ENCODE data around the gene GRHL3. TPM values are rescaled to one million over a fixed set of nuclear protein-coding genes. Genes with fewer than 3 reads are reported as not detected.

The GRHL3 gene
- total RNA-seq, 4 donors from 2014 or later = not detected

DNA sequence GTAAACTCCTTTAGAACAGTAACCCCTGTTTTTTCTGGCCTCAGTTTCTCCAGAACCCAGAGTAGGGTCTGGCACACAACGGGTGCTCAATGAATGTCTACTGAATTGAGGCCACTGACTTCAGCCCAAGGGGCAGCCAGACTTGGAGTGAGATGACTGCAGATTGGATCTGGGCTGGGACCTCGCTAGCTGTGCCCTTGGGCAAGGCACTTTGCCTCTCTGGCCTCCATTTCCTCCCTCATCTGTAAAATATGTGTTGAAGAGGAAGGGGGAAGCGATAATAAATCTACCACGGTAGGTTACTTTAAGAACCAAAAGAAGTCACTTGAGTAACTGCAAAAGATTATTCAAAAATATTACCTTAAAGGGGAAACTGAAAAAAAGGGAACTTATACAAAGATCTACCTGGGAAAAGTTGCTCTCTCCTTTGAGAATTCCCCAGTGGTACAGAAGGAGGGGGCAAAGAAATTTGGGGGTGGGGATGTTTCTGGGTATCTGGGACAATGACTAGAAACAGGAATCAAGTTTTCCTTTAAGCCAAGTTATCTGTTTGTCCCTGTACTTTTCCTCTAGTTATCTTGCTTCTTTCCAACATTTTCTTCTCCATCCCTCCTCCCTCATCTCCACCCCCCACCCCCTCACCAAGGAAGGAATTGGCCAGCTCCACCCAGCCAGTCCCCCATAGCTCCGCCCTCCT lies 394 bp upstream of the GRHL3 start:
- TF ChIP-seq EP300 (IDR thresholded peaks at IDR 0.05; ENCODE audit: low read depth) (no peak), POLR2AphosphoS5 (IDR thresholded peaks at IDR 0.05) (no peak), POLR2A (IDR thresholded peaks at IDR 0.05) (no peak)
- TF ChIP-seq, protein P1, sequence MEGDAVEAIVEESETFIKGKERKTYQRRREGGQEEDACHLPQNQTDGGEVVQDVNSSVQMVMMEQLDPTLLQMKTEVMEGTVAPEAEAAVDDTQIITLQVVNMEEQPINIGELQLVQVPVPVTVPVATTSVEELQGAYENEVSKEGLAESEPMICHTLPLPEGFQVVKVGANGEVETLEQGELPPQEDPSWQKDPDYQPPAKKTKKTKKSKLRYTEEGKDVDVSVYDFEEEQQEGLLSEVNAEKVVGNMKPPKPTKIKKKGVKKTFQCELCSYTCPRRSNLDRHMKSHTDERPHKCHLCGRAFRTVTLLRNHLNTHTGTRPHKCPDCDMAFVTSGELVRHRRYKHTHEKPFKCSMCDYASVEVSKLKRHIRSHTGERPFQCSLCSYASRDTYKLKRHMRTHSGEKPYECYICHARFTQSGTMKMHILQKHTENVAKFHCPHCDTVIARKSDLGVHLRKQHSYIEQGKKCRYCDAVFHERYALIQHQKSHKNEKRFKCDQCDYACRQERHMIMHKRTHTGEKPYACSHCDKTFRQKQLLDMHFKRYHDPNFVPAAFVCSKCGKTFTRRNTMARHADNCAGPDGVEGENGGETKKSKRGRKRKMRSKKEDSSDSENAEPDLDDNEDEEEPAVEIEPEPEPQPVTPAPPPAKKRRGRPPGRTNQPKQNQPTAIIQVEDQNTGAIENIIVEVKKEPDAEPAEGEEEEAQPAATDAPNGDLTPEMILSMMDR (IDR thresholded peaks at IDR 0.05) = no peak
- no peak overlapping the region for H3K4me3 ChIP-seq

DNA sequence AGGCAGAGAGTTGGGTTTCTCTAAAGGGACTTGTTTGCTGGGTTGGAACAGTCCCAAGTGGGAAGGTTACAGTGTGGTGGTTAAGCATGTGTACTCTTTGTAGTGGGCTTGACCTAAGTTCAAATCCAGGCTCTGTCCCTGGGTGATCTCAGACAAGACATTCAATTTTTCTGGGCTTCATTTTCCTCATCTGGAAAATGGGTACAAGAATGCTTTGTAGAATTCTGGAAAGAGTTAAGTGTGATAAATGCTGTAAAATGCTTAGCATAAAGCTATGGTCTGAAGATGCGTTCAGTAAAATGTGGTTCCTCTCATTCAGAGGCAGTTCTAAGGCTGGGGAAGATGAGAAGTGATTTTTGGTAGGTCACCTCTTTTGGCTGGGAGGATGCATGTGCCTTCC lies 805 bp downstream of the GRHL3 start:
- TF ChIP-seq POLR2AphosphoS5 (IDR thresholded peaks at IDR 0.05) (no peak), EP300 (IDR thresholded peaks at IDR 0.05; ENCODE audit: low read depth) (no peak)
- TF ChIP-seq, protein P1 (IDR thresholded peaks at IDR 0.05) = no peak
- peaks cover 5 to 33% (median 28%) of the 10 kb centered on the region in 4 donors for H3K4me1 ChIP-seq
- WGBS, 2 donors (ENCODE audit: low coverage in 1 of 2) = 86 to 100% methylated on average over 1 of the region's 1 CpG
- no peak for DNase-seq
- H3K36me3 ChIP-seq = no peaks in the 10 kb centered on the region
- peaks cover 40% of the 10 kb centered on the region for H3K27me3 ChIP-seq
- H3K27ac ChIP-seq = no peak overlapping the region
- no peak overlapping the region for H3K4me3 ChIP-seq
- intact Hi-C loops (cut with DNase I; ENCODE audit: low total_unique reads) = no loop called here
- no peaks in the 10 kb centered on the region for H3K9me3 ChIP-seq
- in situ Hi-C loops (cut with MboI; ENCODE audit: low pct_ligation_motif_present in 1 of 4, low pct_unique_long_range_greater_than_20kb in 1 of 4, low sequenced_read_pairs in 3 of 4) = no loop called here

More for the DNA sequence above, 394 bp upstream of the GRHL3 start:
- intact Hi-C loops (cut with DNase I; ENCODE audit: low total_unique reads) = no loop called here
- in situ Hi-C loops (cut with MboI; ENCODE audit: low pct_ligation_motif_present in 1 of 4, low pct_unique_long_range_greater_than_20kb in 1 of 4, low sequenced_read_pairs in 3 of 4) = no loop called here
- Histone ChIP-seq H3K4me1 (peaks cover 5 to 33% (median 28%) of the 10 kb centered on the region in 4 donors), H3K9me3 (no peaks in the 10 kb centered on the region), H3K36me3 (no peaks in the 10 kb centered on the region), H3K27ac (no peak overlapping the region), H3K27me3 (peaks cover 40% of the 10 kb centered on the region)
- WGBS, 2 donors (ENCODE audit: low coverage in 1 of 2) = 29 to 36% methylated on average over 3 to 5 of the region's 5 CpGs
- DNase-seq = no peak

DNA sequence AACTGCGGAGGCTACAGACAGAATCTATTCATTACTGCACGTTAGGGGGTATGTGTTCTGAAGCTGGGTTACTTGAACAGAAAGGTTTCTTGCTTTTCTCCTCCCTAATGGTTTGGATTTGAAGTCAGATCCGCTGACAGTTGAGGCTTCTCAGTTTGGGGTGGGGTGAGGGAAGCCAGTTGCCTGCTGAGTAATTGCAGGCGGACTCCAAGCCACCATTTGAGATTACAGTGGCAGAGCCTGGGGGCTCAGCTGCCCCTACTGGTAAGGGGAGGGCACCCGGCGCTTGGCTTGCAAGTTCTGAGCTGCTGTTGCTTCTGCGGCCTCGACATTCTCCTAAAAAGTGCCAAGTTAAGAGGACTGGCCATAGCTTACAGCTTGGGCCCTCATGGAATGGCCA lies 2.0 kb downstream of the GRHL3 start:
- Histone ChIP-seq H3K4me1 (peaks cover 5 to 33% (median 28%) of the 10 kb centered on the region in 4 donors), H3K4me3 (peak overlapping the region in 2 of 4 donors; percentile 54 to 61), H3K36me3 (no peaks in the 10 kb centered on the region), H3K27ac (peak overlapping the region in 1 of 4 donors; percentile 65), H3K9me3 (no peaks in the 10 kb centered on the region), H3K27me3 (peaks cover 40% of the 10 kb centered on the region)
- 82 to 91% methylated on average over 4 to 6 of the region's 8 CpGs for WGBS, 2 donors (ENCODE audit: low coverage in 1 of 2)
- in situ Hi-C loops (cut with MboI; ENCODE audit: low pct_ligation_motif_present in 1 of 4, low pct_unique_long_range_greater_than_20kb in 1 of 4, low sequenced_read_pairs in 3 of 4) (no loop called here), intact Hi-C loops (cut with DNase I; ENCODE audit: low total_unique reads) (no loop called here)
- no peak for DNase-seq
- TF ChIP-seq, protein P1 (IDR thresholded peaks at IDR 0.05) = no peak
- TF ChIP-seq EP300 (IDR thresholded peaks at IDR 0.05; ENCODE audit: low read depth) = no peak
- TF ChIP-seq POLR2A (IDR thresholded peaks at IDR 0.05) = no peak
- no peak for TF ChIP-seq POLR2AphosphoS5 (IDR thresholded peaks at IDR 0.05)

DNA sequence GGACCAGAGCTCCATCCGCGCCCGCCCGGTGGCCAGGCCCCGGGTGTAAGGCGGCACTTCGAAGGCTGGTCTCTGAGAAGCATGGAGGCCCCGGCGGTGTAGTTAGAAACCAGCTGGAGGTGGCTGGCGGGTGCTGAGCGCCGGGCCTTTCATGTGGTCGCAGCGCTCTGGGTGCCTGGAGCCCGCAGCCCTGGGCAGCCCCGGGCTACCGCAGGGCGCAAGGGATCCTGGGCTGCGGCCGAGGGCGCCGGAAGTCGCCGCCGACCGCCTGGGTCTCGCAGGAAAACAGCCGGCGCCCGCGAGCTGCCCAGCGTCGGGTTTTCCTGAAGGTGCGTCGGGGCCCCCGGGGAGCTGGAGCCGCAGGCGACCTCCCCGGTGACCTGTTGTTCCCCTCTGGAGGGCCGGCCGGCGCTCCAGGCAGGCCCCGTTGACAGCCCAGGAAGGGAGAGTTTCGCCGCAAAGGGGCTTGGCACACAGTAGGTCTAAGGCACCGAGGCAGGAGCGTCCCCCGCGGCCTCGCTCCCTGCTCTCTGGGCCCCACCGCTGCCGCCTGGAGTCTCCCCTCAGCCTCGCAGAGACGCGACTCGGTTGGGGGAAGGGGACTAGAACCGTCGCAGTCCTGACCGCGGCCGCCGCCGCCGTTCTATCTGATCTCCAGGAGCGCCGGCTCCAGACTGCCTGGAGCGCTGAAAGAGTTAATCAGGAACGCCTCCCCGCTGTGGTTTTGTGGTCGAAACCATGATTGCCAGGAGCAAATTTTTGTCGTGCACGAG lies 2.7 kb downstream of the GRHL3 start:
- DNase-seq = peak; percentile 75
- intact Hi-C loops (cut with DNase I; ENCODE audit: low total_unique reads) (no loop called here), in situ Hi-C loops (cut with MboI; ENCODE audit: low pct_ligation_motif_present in 1 of 4, low pct_unique_long_range_greater_than_20kb in 1 of 4, low sequenced_read_pairs in 3 of 4) (no loop called here)
- Histone ChIP-seq H3K36me3 (no peaks in the 10 kb centered on the region), H3K27me3 (peaks cover 40% of the 10 kb centered on the region), H3K4me3 (peak overlapping the region; percentile 13 to 61 (median 50)), H3K27ac (peak overlapping the region; percentile 47 to 68 (median 61)), H3K9me3 (no peaks in the 10 kb centered on the region), H3K4me1 (peaks cover 5 to 33% (median 28%) of the 10 kb centered on the region in 4 donors)
- 16% methylated on average over 45 of the region's 72 CpGs; no CpG with 5 or more reads in 1 of the 2 donors for WGBS, 2 donors (ENCODE audit: low coverage in 1 of 2)
- TF ChIP-seq, protein P1 (IDR thresholded peaks at IDR 0.05) = no peak
- peak in 1 of 3 donors; percentile 13 for TF ChIP-seq POLR2AphosphoS5 (IDR thresholded peaks at IDR 0.05)
- TF ChIP-seq EP300 (IDR thresholded peaks at IDR 0.05; ENCODE audit: low read depth) = no peak
- TF ChIP-seq POLR2A (IDR thresholded peaks at IDR 0.05) = no peak

All from transverse colon (tissue), 4 donors.